DOHH2 (cell line): ENCODE measurements around the gene LAMA3.

Source experiments
- CTCF ChIP-seq: fragments of 200-600 bp; sonication (generic); IDR thresholded peaks from one replicate; pipeline ENCODE4 v1.5.1; 2014; ENCODE audit warnings: antibody characterized with exemption, mild to moderate bottlenecking, low read depth, low read length; ENCODE audit not compliant: poor library complexity, severe bottlenecking
- EZH2phosphoT487 ChIP-seq: fragments of 200-600 bp; sonication (generic); IDR thresholded peaks from 2 replicates; pipeline ENCODE4 v1.6.1; 2017; ENCODE audit warnings: borderline replicate concordance, mild to moderate bottlenecking, antibody characterized with exemption, low read length, moderate library complexity, mixed read lengths

GRCh38 chr18:23971666-23972230, 282.5 kb downstream of the LAMA3 start:
- TF ChIP-seq CTCF: no peak
- TF ChIP-seq EZH2phosphoT487: no peak
